ENCODE data around the gene ERG. TPM values are rescaled to one million over a fixed set of nuclear protein-coding genes. Genes with fewer than 3 reads are reported as not detected.

The ERG gene
- 0.29 TPM in 1 of 2 replicates, not detected in the other for total RNA-seq

- H3K4me3 ChIP-seq (ENCODE audit: low read depth, low read length) = no peak within 1 kb of the TSS
- no peak for DNase-seq (ENCODE audit: low read depth)
Measured at GRCh38 chr21:38498057-38498833, at the start of gene ERG. ERG (minus strand) TSS chr21:38498477; CDS start chr21:38498380, 97 bp downstream.

GRCh38 chr21:38544661-38545060 is 46.4 kb upstream of the ERG start:
- DNase-seq (ENCODE audit: low read depth) = no peak

More at GRCh38 chr21:38498057-38498833, at the start of gene ERG:
- TF ChIP-seq CTCF (conservative IDR thresholded peaks at IDR 0.05; ENCODE audit: low read depth, low read length) = no peak

GRCh38 chr21:38542263-38542662 is 44.0 kb upstream of the ERG start:
- no peak for TF ChIP-seq CTCF (conservative IDR thresholded peaks at IDR 0.05; ENCODE audit: low read depth, low read length)
- H3K4me3 ChIP-seq (ENCODE audit: low read depth, low read length) = no peak overlapping the region
- no peak for DNase-seq (ENCODE audit: low read depth)

More at GRCh38 chr21:38544661-38545060, 46.4 kb upstream of the ERG start:
- no peak overlapping the region for H3K4me3 ChIP-seq (ENCODE audit: low read depth, low read length)
- no peak for TF ChIP-seq CTCF (conservative IDR thresholded peaks at IDR 0.05; ENCODE audit: low read depth, low read length)

GRCh38 chr21:38538353-38538752 is 40.1 kb upstream of the ERG start:
- TF ChIP-seq CTCF (conservative IDR thresholded peaks at IDR 0.05; ENCODE audit: low read depth, low read length) = no peak
- no peak for DNase-seq (ENCODE audit: low read depth)
- no peak overlapping the region for H3K4me3 ChIP-seq (ENCODE audit: low read depth, low read length)

GRCh38 chr21:38534591-38534990 is 36.3 kb upstream of the ERG start:
- no peak for DNase-seq (ENCODE audit: low read depth)
- no peak overlapping the region for H3K4me3 ChIP-seq (ENCODE audit: low read depth, low read length)

GRCh38 chr21:38533887-38534286 is 35.6 kb upstream of the ERG start:
- H3K4me3 ChIP-seq (ENCODE audit: low read depth, low read length) = no peak overlapping the region
- TF ChIP-seq CTCF (conservative IDR thresholded peaks at IDR 0.05; ENCODE audit: low read depth, low read length) = no peak
- DNase-seq (ENCODE audit: low read depth) = no peak

More at GRCh38 chr21:38534591-38534990, 36.3 kb upstream of the ERG start:
- no peak for TF ChIP-seq CTCF (conservative IDR thresholded peaks at IDR 0.05; ENCODE audit: low read depth, low read length)

GRCh38 chr21:38531591-38531990 is 33.3 kb upstream of the ERG start:
- no peak for TF ChIP-seq CTCF (conservative IDR thresholded peaks at IDR 0.05; ENCODE audit: low read depth, low read length)
- DNase-seq (ENCODE audit: low read depth) = no peak
- no peak overlapping the region for H3K4me3 ChIP-seq (ENCODE audit: low read depth, low read length)
